WERI-Rb-1 (cell line): ENCODE results near the gene IL12RB2.
A peak's percentile ranks its signal among the peaks of the same experiment; 100 is the strongest.

Source experiments
- DNase-seq: peaks from one replicate; pipeline ENCODE4 v3.0.0-alpha.2; 2020
- H3K27ac ChIP-seq: fragments of 250-450 bp; sonication (Bioruptor Pico); 2 replicates; pipeline ENCODE4 v1.5.1; 2020; ENCODE audit warnings: mild to moderate bottlenecking, moderate library complexity
- H3K27me3 ChIP-seq: fragments of 250-450 bp; sonication (Bioruptor Pico); 2 replicates; pipeline ENCODE4 v1.5.1; 2021; ENCODE audit warnings: mild to moderate bottlenecking, low read depth, moderate library complexity; ENCODE audit not compliant: insufficient read depth, severe bottlenecking
- H3K36me3 ChIP-seq: fragments of 250-450 bp; sonication (Bioruptor Pico); 2 replicates; pipeline ENCODE4 v1.5.1; 2020; ENCODE audit warnings: mild to moderate bottlenecking, moderate library complexity
- H3K4me3 ChIP-seq: 2 replicates; pipeline ENCODE4 v1.5.1; 2011; ENCODE audit warnings: low read depth, mild to moderate bottlenecking, control low read depth, low read length
- H3K9me3 ChIP-seq: fragments of 250-450 bp; sonication (Bioruptor Pico); 2 replicates; pipeline ENCODE4 v1.5.1; 2021; ENCODE audit warnings: mild to moderate bottlenecking, moderate library complexity; ENCODE audit not compliant: severe bottlenecking
- TF ChIP-seq, protein P1 (sequence below): IDR thresholded peaks from 2 replicates; pipeline ENCODE4 v1.5.1; 2011; ENCODE audit warnings: low read depth, mild to moderate bottlenecking, control low read depth, inconsistent platforms, low read length

The IL12RB2 gene

GRCh38 chr1:67346982-67347381 lies 39.3 kb downstream of the IL12RB2 start:
- DNase-seq, result no peak
- no peaks in the 10 kb centered on the region for H3K36me3 ChIP-seq
- H3K27ac ChIP-seq, result no peak overlapping the region
- no peaks in the 10 kb centered on the region for H3K9me3 ChIP-seq
- H3K4me3 ChIP-seq, result no peak overlapping the region
- TF ChIP-seq, protein P1, sequence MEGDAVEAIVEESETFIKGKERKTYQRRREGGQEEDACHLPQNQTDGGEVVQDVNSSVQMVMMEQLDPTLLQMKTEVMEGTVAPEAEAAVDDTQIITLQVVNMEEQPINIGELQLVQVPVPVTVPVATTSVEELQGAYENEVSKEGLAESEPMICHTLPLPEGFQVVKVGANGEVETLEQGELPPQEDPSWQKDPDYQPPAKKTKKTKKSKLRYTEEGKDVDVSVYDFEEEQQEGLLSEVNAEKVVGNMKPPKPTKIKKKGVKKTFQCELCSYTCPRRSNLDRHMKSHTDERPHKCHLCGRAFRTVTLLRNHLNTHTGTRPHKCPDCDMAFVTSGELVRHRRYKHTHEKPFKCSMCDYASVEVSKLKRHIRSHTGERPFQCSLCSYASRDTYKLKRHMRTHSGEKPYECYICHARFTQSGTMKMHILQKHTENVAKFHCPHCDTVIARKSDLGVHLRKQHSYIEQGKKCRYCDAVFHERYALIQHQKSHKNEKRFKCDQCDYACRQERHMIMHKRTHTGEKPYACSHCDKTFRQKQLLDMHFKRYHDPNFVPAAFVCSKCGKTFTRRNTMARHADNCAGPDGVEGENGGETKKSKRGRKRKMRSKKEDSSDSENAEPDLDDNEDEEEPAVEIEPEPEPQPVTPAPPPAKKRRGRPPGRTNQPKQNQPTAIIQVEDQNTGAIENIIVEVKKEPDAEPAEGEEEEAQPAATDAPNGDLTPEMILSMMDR, result no peak
- H3K27me3 ChIP-seq, result no peaks in the 10 kb centered on the region

GRCh38 chr1:67347688-67348472 lies 40.2 kb downstream of the IL12RB2 start:
- TF ChIP-seq, protein P1, result peak; percentile 80
- no peaks in the 10 kb centered on the region for H3K36me3 ChIP-seq
- H3K27ac ChIP-seq, result no peak overlapping the region

GRCh38 chr1:67348586-67349252 lies 41.0 kb downstream of the IL12RB2 start:
- Histone ChIP-seq H3K4me3 (no peak overlapping the region), H3K27ac (no peak overlapping the region), H3K27me3 (no peaks in the 10 kb centered on the region), H3K36me3 (no peaks in the 10 kb centered on the region), H3K9me3 (no peaks in the 10 kb centered on the region)
- TF ChIP-seq, protein P1, result no peak
- no peak for DNase-seq

More at GRCh38 chr1:67347688-67348472, 40.2 kb downstream of the IL12RB2 start:
- Histone ChIP-seq H3K27me3 (no peaks in the 10 kb centered on the region), H3K4me3 (no peak overlapping the region), H3K9me3 (no peaks in the 10 kb centered on the region)
- DNase-seq, result peak; percentile 57

- Histone ChIP-seq H3K9me3 (no peaks in the 10 kb centered on the region), H3K36me3 (no peaks in the 10 kb centered on the region), H3K4me3 (no peak overlapping the region), H3K27ac (no peak overlapping the region), H3K27me3 (no peaks in the 10 kb centered on the region)
- TF ChIP-seq, protein P1, result no peak
- no peak for DNase-seq
Measured at GRCh38 chr1:67350783-67351182, 43.1 kb downstream of the IL12RB2 start.

DNA sequence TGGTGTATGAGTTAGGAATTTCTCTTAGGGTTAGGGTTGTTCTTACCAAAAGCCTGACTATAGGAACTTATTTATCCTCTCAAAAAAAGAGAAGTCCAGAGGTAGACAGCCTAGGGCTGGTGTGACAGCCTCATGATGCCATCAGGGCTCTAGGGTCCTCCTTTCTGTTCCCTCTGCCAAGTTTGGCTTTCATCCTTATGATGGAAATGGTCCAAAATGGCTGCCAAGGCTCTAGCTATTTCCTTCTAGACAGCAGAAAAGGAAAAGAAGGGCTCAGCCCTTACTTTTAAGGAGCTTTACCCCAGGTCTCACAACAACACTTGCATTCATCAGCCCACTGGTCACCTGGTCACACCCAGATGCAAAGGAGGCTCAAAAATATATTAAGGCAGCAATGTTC lies 44.5 kb downstream of the IL12RB2 start:
- H3K27ac ChIP-seq, result no peak overlapping the region
- H3K4me3 ChIP-seq, result no peak overlapping the region
- TF ChIP-seq, protein P1, result no peak
- H3K27me3 ChIP-seq, result no peaks in the 10 kb centered on the region
- no peaks in the 10 kb centered on the region for H3K36me3 ChIP-seq
- no peak for DNase-seq
- H3K9me3 ChIP-seq, result no peaks in the 10 kb centered on the region
